Neural cell (in vitro differentiated cells): ENCODE measurements around the gene CRACR2B.

Source experiments
- POLR2AphosphoS5 ChIP-seq: IDR thresholded peaks from 2 replicates; pipeline ENCODE4 v1.6.1; 2012
- TF ChIP-seq, protein P1 (sequence below): fragments of 450-650 bp; IDR thresholded peaks from 2 replicates; pipeline ENCODE4 v1.5.1; 2014; ENCODE audit warnings: antibody characterized with exemption, mild to moderate bottlenecking, moderate library complexity; ENCODE audit not compliant: poor library complexity, severe bottlenecking

DNA sequence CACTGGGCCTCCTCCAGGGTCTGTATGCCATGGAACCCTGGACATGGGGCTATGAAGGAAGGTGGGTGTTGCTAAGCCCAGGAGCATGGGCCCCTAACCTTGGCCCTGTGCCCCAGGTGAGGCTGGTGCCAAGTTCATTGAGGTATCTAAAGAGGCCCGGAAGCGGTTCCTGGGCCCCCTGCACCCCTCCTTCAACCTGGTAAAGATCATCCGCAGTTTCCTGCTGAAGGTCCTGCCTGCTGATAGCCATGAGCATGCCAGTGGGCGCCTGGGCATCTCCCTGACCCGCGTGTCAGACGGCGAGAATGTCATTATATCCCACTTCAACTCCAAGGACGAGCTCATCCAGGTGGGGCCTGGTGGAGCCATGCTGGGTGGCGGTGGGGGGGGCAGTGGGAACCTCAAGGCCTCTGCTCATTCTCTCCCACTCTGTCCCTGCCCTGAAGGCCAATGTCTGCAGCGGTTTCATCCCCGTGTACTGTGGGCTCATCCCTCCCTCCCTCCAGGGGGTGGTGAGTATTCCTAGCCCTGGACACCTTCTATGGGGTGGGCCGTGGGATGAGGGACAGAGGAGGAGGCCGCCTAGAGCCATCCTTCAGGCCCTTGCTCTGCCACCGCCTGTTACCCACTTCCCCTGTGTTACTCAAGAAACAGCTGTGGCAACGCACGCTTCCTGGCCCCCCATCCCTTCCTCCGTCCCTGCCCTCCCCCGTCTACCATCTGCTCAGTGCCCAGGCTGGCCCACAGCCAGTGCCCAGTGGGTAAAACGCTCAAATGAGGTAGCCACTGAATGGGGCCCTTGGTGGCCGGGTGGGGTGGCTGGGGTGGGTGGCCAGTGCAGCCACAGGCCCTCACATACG is 6.0 kb upstream of the CRACR2B start:
- no peak for TF ChIP-seq POLR2AphosphoS5
- TF ChIP-seq, protein P1, sequence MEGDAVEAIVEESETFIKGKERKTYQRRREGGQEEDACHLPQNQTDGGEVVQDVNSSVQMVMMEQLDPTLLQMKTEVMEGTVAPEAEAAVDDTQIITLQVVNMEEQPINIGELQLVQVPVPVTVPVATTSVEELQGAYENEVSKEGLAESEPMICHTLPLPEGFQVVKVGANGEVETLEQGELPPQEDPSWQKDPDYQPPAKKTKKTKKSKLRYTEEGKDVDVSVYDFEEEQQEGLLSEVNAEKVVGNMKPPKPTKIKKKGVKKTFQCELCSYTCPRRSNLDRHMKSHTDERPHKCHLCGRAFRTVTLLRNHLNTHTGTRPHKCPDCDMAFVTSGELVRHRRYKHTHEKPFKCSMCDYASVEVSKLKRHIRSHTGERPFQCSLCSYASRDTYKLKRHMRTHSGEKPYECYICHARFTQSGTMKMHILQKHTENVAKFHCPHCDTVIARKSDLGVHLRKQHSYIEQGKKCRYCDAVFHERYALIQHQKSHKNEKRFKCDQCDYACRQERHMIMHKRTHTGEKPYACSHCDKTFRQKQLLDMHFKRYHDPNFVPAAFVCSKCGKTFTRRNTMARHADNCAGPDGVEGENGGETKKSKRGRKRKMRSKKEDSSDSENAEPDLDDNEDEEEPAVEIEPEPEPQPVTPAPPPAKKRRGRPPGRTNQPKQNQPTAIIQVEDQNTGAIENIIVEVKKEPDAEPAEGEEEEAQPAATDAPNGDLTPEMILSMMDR, result no peak
